ENCODE results near the gene GSC2.

GSC2 gene

GRCh38 chr22:19110064-19110458, 40.0 kb downstream of the GSC2 start:
- DNase-seq (ENCODE audit: low read depth), result no peak
- no peak overlapping the region for H3K4me3 ChIP-seq (ENCODE audit: low read depth, low read length)
- TF ChIP-seq CTCF (IDR thresholded peaks at IDR 0.05; ENCODE audit: low read depth, low read length, missing control alignments), result no peak
- in situ Hi-C loops (cut with HindIII; ENCODE audit: low sequenced_read_pairs), result no loop called here

GRCh38 chr22:19109198-19110063, 40.7 kb downstream of the GSC2 start:
- DNase-seq (ENCODE audit: low read depth), result no peak

GRCh38 chr22:19108807-19109197, 41.3 kb downstream of the GSC2 start:
- no peak overlapping the region for H3K4me3 ChIP-seq (ENCODE audit: low read depth, low read length)
- in situ Hi-C loops (cut with HindIII; ENCODE audit: low sequenced_read_pairs), result no loop called here
- TF ChIP-seq CTCF (IDR thresholded peaks at IDR 0.05; ENCODE audit: low read depth, low read length, missing control alignments), result no peak
- no peak for DNase-seq (ENCODE audit: low read depth)

More at GRCh38 chr22:19109198-19110063, 40.7 kb downstream of the GSC2 start:
- H3K4me3 ChIP-seq (ENCODE audit: low read depth, low read length), result no peak overlapping the region
- TF ChIP-seq CTCF (IDR thresholded peaks at IDR 0.05; ENCODE audit: low read depth, low read length, missing control alignments), result no peak
- in situ Hi-C loops (cut with HindIII; ENCODE audit: low sequenced_read_pairs), result no loop called here

- DNase-seq (ENCODE audit: low read depth), result no peak
- TF ChIP-seq CTCF (IDR thresholded peaks at IDR 0.05; ENCODE audit: low read depth, low read length, missing control alignments), result no peak
- in situ Hi-C loops (cut with HindIII; ENCODE audit: low sequenced_read_pairs), result no loop called here
- H3K4me3 ChIP-seq (ENCODE audit: low read depth, low read length), result no peak overlapping the region
Observed at GRCh38 chr22:19107730-19108074, 42.4 kb downstream of the GSC2 start.

- no peak overlapping the region for H3K4me3 ChIP-seq (ENCODE audit: low read depth, low read length)
- in situ Hi-C loops (cut with HindIII; ENCODE audit: low sequenced_read_pairs), result no loop called here
- DNase-seq (ENCODE audit: low read depth), result no peak
- no peak for TF ChIP-seq CTCF (IDR thresholded peaks at IDR 0.05; ENCODE audit: low read depth, low read length, missing control alignments)
Observed at GRCh38 chr22:19106886-19107729, 43.0 kb downstream of the GSC2 start.

GRCh38 chr22:19105867-19106802, 44.0 kb downstream of the GSC2 start:
- no peak for TF ChIP-seq CTCF (IDR thresholded peaks at IDR 0.05; ENCODE audit: low read depth, low read length, missing control alignments)
- no peak for DNase-seq (ENCODE audit: low read depth)
- H3K4me3 ChIP-seq (ENCODE audit: low read depth, low read length), result no peak overlapping the region
- in situ Hi-C loops (cut with HindIII; ENCODE audit: low sequenced_read_pairs), result no loop called here

All from astrocyte of the cerebellum (primary cell).